ENCODE data around the gene CCDC197. TPM values are rescaled to one million over a fixed set of nuclear protein-coding genes. Genes with fewer than 3 reads are reported as not detected.

The CCDC197 gene
- total RNA-seq, 1 donor from 2014 or later, result not detected

DNA sequence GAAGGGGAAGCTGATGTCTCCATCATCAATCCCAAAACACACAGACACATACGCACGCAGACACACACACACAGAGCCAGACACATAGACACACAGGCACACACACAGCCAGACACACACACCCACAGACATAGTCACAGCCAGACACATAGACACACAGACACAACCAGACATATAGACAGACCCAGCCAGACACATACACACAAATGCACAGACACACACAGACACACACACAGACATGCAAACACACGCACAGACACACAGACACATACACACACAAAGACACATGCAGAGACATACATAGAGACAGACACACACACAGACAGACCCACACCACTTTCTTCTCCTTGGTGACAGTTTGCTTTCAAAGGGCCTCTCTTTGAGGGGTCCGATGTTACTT lies 6.3 kb downstream of the CCDC197 start:
- Mint-ChIP-seq H3K9me3 (no peaks in the 10 kb centered on the region), H3K27ac (peak overlapping the region; percentile 2), H3K36me3 (no peaks in the 10 kb centered on the region), H3K4me3 (no peak overlapping the region), H3K4me1 (ENCODE audit: unreplicated experiment) (no peaks in the 10 kb centered on the region), H3K27me3 (peaks cover 17% of the 10 kb centered on the region)
- no peak for DNase-seq (ENCODE audit: extremely low spot score, unreplicated experiment)
- no peak for TF ChIP-seq CTCF (conservative IDR thresholded peaks at IDR 0.05)

DNA sequence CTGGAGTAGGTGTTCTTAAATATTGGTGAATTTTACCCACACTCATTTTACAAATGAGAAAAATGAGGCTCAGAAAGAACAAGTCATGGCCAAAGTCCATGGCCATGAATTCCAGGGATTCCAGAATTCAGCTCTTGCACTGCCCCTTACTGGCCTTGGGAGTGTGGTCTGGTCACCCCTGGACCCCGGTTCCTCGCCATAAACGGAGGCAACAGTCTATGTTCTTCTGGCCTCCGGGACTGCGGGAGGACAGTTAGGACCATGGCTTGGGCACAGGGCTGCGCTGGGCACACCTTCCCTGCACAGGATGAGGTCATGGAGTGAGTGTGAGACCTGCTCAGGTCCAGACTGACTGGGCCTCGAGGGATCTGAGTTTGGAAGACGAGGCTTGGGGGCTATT lies 6.9 kb downstream of the CCDC197 start:
- no peaks in the 10 kb centered on the region for H3K36me3 Mint-ChIP-seq
- no peaks in the 10 kb centered on the region for H3K4me1 Mint-ChIP-seq (ENCODE audit: unreplicated experiment)
- DNase-seq (ENCODE audit: extremely low spot score, unreplicated experiment), result no peak
- peaks cover 17% of the 10 kb centered on the region for H3K27me3 Mint-ChIP-seq
- TF ChIP-seq CTCF (conservative IDR thresholded peaks at IDR 0.05), result no peak
- H3K9me3 Mint-ChIP-seq, result no peaks in the 10 kb centered on the region
- no peak overlapping the region for H3K4me3 Mint-ChIP-seq
- no peak overlapping the region for H3K27ac Mint-ChIP-seq

DNA sequence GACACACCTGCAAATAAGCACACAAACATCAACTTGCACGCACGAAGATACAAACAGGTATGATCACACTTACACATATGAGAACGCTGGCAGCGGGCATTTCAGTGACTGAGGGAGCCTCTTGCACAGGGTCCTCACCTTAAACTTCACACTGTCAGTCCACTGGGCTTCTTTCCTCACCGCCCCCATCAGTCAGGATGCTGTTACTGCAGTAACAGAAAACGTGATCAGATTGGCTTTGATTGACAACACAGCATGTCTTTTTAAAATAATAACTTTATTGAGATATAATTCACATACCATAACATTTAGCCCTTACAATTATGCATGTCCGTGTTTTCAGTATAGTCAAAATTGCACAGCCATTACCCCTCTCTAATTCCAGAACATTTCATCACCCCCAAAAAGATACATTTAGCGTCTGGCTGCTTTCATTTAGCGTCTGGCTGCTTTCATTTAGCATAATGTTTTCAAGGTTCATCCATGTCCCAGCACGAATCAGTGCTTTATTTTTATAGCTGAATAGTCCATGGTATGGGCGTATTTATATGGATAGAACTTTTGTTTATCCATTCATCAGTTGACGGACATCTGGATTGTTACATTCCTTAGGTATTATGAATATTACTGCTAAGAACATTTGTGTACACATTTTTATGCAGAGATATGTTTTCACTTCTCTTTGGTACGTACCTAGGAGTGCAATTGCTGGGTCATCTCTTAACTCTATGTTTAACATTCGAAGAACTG lies 8.4 kb downstream of the CCDC197 start:
- DNase-seq (ENCODE audit: extremely low spot score, unreplicated experiment), result no peak
- no peaks in the 10 kb centered on the region for H3K9me3 Mint-ChIP-seq
- no peak overlapping the region for H3K4me3 Mint-ChIP-seq
- H3K27me3 Mint-ChIP-seq, result peaks cover 20% of the 10 kb centered on the region
- H3K36me3 Mint-ChIP-seq, result no peaks in the 10 kb centered on the region
- H3K27ac Mint-ChIP-seq, result no peak overlapping the region
- peak; percentile 66 for TF ChIP-seq CTCF (conservative IDR thresholded peaks at IDR 0.05)
- peaks cover 6% of the 10 kb centered on the region for H3K4me1 Mint-ChIP-seq (ENCODE audit: unreplicated experiment)

GRCh38 chr14:94008234-94008633 lies 11.1 kb downstream of the CCDC197 start:
- Mint-ChIP-seq H3K27ac (no peak overlapping the region), H3K4me1 (ENCODE audit: unreplicated experiment) (peaks cover 13% of the 10 kb centered on the region), H3K4me3 (no peak overlapping the region), H3K27me3 (peaks cover 13% of the 10 kb centered on the region), H3K36me3 (no peaks in the 10 kb centered on the region), H3K9me3 (no peaks in the 10 kb centered on the region)
- DNase-seq (ENCODE audit: extremely low spot score, unreplicated experiment), result no peak
- no peak for TF ChIP-seq CTCF (conservative IDR thresholded peaks at IDR 0.05)

DNA sequence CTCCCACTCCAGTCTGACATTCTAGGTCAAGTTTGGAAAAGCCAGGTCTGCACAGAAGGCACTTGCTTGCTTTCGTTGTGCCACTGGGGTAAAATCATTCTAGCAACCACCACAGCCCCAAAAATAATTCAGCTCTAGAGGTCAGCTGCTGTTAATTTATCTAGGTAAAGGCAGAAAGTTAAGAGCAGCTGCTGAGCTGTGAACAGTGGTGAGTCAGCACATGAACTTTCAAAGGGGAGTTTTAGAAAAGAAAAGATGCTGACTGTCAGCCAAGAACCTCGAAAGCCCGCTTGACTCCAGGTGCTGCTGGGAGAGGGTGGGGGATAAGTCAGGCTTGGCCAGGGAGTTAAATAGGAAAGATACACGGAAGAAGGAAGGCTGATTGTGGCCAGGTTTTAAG lies 12.7 kb downstream of the CCDC197 start:
- Mint-ChIP-seq H3K4me1 (ENCODE audit: unreplicated experiment) (peaks cover 16% of the 10 kb centered on the region), H3K36me3 (no peaks in the 10 kb centered on the region), H3K27ac (peak overlapping the region; percentile 41), H3K27me3 (peaks cover 12% of the 10 kb centered on the region), H3K9me3 (no peaks in the 10 kb centered on the region), H3K4me3 (peak overlapping the region; percentile 64)
- TF ChIP-seq CTCF (conservative IDR thresholded peaks at IDR 0.05), result no peak
- no peak for DNase-seq (ENCODE audit: extremely low spot score, unreplicated experiment)
